Stomach (tissue), 4 donors: ENCODE measurements around the gene SUN3.

Experiments
- CTCF ChIP-seq, 7 experiments: fragments of 450-650 bp in 4 of 7; fragments of 200-600 bp in 3 of 7; sonication (generic) in 3 of 7; IDR thresholded peaks; one replicate each; pipeline ENCODE4 v1.5.1; 2016 to 2019; ENCODE audit warnings: antibody characterized with exemption in 7 of 7, control low read depth in 2 of 7, mild to moderate bottlenecking in 1 of 7
- POLR2A ChIP-seq, 4 donors: fragments of 450-650 bp; IDR thresholded peaks; one replicate each; pipeline ENCODE4 v1.6.1; 2016; ENCODE audit warnings: antibody characterized with exemption in 4 of 4, control low read depth in 2 of 4, mild to moderate bottlenecking in 1 of 4, moderate library complexity in 1 of 4
- POLR2AphosphoS5 ChIP-seq, 3 donors: sonication (generic); formaldehyde crosslinking; IDR thresholded peaks; one replicate each; pipeline ENCODE4 v1.6.1; 2016; ENCODE audit warnings: antibody characterized with exemption in 3 of 3

- TF ChIP-seq POLR2AphosphoS5 (IDR thresholded peaks at IDR 0.05) (no peak), POLR2A (IDR thresholded peaks at IDR 0.05) (no peak), CTCF (IDR thresholded peaks at IDR 0.05) (no peak)
Observed at GRCh38 chr7:47992446-47992845, 36.5 kb downstream of the SUN3 start.
